ENCODE measurements around the gene CTRB1. TPM values are rescaled to one million over a fixed set of nuclear protein-coding genes. Genes with fewer than 3 reads are reported as not detected.

Gene CTRB1
- total and polyA plus RNA-seq, 2 of the 13 experiments (the other 11 are each of a cell fraction or from before 2014, with no cell fraction given) = not detected

DNA sequence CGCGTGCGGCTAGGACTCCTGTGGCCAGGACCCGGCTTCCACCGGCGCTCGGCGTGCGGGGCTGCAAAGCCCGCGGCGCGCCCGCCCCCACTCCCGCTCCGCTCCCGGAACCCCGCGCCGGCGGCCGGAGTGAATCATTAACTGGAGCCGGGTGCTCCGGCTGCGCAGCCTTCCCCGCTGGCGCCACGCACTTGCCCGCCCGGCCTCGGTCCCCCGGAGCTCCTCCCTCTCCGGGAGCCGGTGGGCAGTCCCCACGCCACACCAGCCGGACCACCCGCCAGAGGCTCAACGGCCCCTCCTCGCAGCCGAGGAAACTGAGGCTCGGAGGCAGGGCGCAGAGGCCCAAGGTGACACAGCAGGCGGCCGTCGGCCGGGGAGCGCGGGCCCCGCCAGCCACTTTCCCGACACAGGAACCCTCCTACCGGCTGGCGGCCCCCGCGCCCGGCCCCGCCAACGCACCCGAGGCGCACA is 32.1 kb downstream of the CTRB1 start (continued):
- TF ChIP-seq, protein P1, sequence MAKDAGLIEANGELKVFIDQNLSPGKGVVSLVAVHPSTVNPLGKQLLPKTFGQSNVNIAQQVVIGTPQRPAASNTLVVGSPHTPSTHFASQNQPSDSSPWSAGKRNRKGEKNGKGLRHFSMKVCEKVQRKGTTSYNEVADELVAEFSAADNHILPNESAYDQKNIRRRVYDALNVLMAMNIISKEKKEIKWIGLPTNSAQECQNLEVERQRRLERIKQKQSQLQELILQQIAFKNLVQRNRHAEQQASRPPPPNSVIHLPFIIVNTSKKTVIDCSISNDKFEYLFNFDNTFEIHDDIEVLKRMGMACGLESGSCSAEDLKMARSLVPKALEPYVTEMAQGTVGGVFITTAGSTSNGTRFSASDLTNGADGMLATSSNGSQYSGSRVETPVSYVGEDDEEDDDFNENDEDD (CRISPR knock-in tag; IDR thresholded peaks at IDR 0.05; ENCODE audit: borderline replicate concordance) = peak; percentile 53; the same call in 1 of the 2 replicates
- peak; percentile 84 for TF ChIP-seq ZNF274 (CRISPR knock-in tag; IDR thresholded peaks at IDR 0.05)
- TF ChIP-seq ZFYVE20 (CRISPR knock-in tag; IDR thresholded peaks at IDR 0.05; ENCODE audit: borderline replicate concordance, low read depth) = no peak
- TF ChIP-seq HMGA1 (CRISPR knock-in tag; conservative IDR thresholded peaks at IDR 0.05) = no peak
- TF ChIP-seq, protein P2, sequence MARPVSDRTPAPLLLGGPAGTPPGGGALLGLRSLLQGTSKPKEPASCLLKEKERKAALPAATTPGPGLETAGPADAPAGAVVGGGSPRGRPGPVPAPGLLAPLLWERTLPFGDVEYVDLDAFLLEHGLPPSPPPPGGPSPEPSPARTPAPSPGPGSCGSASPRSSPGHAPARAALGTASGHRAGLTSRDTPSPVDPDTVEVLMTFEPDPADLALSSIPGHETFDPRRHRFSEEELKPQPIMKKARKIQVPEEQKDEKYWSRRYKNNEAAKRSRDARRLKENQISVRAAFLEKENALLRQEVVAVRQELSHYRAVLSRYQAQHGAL (CRISPR knock-in tag; IDR thresholded peaks at IDR 0.05; ENCODE audit: not compliant biosample characterization) = no peak
- TF ChIP-seq ZNF101 (CRISPR knock-in tag; IDR thresholded peaks at IDR 0.05; ENCODE audit: borderline replicate concordance, low read depth) = no peak
- no peak for TF ChIP-seq ATF1 (CRISPR knock-in tag; IDR thresholded peaks at IDR 0.05)
- peak; percentile 52; the same call in 1 of the 2 replicates for TF ChIP-seq BORCS8-MEF2B (CRISPR knock-in tag; IDR thresholded peaks at IDR 0.05)
- TF ChIP-seq MEF2D (CRISPR knock-in tag; IDR thresholded peaks at IDR 0.05) = no peak
- TF ChIP-seq, protein P3, sequence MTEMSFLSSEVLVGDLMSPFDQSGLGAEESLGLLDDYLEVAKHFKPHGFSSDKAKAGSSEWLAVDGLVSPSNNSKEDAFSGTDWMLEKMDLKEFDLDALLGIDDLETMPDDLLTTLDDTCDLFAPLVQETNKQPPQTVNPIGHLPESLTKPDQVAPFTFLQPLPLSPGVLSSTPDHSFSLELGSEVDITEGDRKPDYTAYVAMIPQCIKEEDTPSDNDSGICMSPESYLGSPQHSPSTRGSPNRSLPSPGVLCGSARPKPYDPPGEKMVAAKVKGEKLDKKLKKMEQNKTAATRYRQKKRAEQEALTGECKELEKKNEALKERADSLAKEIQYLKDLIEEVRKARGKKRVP (CRISPR knock-in tag; IDR thresholded peaks at IDR 0.05) = no peak
- TF ChIP-seq, protein P4, sequence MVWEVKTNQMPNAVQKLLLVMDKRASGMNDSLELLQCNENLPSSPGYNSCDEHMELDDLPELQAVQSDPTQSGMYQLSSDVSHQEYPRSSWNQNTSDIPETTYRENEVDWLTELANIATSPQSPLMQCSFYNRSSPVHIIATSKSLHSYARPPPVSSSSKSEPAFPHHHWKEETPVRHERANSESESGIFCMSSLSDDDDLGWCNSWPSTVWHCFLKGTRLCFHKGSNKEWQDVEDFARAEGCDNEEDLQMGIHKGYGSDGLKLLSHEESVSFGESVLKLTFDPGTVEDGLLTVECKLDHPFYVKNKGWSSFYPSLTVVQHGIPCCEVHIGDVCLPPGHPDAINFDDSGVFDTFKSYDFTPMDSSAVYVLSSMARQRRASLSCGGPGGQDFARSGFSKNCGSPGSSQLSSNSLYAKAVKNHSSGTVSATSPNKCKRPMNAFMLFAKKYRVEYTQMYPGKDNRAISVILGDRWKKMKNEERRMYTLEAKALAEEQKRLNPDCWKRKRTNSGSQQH (CRISPR knock-in tag; IDR thresholded peaks at IDR 0.05; ENCODE audit: low read depth) = no peak
- TF ChIP-seq, protein P5, sequence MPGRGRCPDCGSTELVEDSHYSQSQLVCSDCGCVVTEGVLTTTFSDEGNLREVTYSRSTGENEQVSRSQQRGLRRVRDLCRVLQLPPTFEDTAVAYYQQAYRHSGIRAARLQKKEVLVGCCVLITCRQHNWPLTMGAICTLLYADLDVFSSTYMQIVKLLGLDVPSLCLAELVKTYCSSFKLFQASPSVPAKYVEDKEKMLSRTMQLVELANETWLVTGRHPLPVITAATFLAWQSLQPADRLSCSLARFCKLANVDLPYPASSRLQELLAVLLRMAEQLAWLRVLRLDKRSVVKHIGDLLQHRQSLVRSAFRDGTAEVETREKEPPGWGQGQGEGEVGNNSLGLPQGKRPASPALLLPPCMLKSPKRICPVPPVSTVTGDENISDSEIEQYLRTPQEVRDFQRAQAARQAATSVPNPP (CRISPR knock-in tag; IDR thresholded peaks at IDR 0.05) = peak; percentile 21; the same call in 1 of the 2 replicates
- no peak; the same call in 1 of the 2 replicates for TF ChIP-seq NFYB (CRISPR knock-in tag; IDR thresholded peaks at IDR 0.05)
- TF ChIP-seq FOXJ3 (CRISPR knock-in tag; IDR thresholded peaks at IDR 0.05; ENCODE audit: borderline replicate concordance) = no peak
- TF ChIP-seq, protein P6, sequence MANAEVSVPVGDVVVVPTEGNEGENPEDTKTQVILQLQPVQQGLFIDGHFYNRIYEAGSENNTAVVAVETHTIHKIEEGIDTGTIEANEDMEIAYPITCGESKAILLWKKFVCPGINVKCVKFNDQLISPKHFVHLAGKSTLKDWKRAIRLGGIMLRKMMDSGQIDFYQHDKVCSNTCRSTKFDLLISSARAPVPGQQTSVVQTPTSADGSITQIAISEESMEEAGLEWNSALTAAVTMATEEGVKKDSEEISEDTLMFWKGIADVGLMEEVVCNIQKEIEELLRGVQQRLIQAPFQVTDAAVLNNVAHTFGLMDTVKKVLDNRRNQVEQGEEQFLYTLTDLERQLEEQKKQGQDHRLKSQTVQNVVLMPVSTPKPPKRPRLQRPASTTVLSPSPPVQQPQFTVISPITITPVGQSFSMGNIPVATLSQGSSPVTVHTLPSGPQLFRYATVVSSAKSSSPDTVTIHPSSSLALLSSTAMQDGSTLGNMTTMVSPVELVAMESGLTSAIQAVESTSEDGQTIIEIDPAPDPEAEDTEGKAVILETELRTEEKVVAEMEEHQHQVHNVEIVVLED (CRISPR knock-in tag; IDR thresholded peaks at IDR 0.05; ENCODE audit: borderline replicate concordance) = peak; percentile 16; the same call in 1 of the 2 replicates
- no peak for TF ChIP-seq HDAC6 (IDR thresholded peaks at IDR 0.05; ENCODE audit: low read depth, low read length)
- TF ChIP-seq ARNT2 (CRISPR knock-in tag; IDR thresholded peaks at IDR 0.05; ENCODE audit: low read depth) = peak; percentile 39
- peak; percentile 18; the same call in 1 of the 2 replicates for TF ChIP-seq ZNF678 (CRISPR knock-in tag; IDR thresholded peaks at IDR 0.05)
- no peak for TF ChIP-seq RELA (CRISPR knock-in tag; IDR thresholded peaks at IDR 0.05)
- no peak for TF ChIP-seq ZNF550 (CRISPR knock-in tag; IDR thresholded peaks at IDR 0.05; ENCODE audit: borderline replicate concordance)
- TF ChIP-seq DR1 (CRISPR knock-in tag; IDR thresholded peaks at IDR 0.05) = no peak; the same call in none of the 2 replicates
- no peak for TF ChIP-seq ZNF75D (CRISPR knock-in tag; IDR thresholded peaks at IDR 0.05; ENCODE audit: borderline replicate concordance)
- TF ChIP-seq MED13 (CRISPR knock-in tag; IDR thresholded peaks at IDR 0.05) = peak; percentile 23
- no peak for TF ChIP-seq SMC3 (IDR thresholded peaks at IDR 0.05; ENCODE audit: low read length)
